ENCODE data around the gene DOK1. TPM values are rescaled to one million over a fixed set of nuclear protein-coding genes. Genes with fewer than 3 reads are reported as not detected.

The DOK1 gene
- polyA plus RNA-seq, 10 donors, result 5.3 to 8.4 (median 6.4) TPM

DNA sequence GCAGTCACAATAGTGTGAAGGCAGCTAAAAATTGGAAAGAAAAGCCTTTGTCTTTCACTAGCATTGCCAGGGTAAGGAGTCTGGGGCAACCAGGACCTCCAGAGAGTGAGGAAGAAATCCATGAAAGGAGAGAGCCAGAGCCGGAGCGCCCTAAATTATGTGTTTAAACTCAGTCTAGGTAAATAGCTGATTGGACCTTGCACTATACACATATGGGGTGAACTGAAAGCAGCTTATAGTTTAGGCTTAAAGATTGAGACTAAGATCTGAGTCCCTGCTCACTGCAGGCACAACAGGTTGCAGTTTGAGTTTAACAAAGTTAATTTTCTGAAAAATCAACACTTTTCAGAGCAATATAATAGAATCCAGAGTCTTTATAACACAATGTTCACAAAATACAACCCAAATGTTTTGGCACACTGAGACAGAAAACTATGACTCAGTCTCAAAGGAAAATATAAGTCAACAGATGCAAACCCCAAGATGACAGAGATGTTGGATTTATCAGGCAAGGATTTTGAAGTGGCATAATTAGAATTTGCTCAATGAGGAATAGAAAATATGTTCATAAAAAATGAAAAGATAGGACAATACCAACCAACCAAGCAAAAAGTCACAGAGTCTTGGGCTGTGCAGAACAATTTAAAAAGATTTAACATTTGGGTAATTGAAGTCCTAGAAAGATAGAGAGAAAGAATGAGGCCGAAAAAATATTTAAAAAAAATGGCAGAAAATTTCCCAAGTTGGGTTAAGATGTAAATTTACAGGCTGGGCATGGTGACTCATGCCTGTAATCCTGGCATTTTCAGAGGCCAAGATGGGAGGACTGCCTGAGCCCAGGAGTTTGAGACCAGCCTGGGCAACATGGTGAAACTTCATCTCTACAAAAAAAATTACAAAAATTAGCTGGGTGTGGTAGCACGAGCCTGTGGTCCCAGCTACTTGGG, 39.6 kb downstream of the DOK1 start:
- no peak for DNase-seq

DNA sequence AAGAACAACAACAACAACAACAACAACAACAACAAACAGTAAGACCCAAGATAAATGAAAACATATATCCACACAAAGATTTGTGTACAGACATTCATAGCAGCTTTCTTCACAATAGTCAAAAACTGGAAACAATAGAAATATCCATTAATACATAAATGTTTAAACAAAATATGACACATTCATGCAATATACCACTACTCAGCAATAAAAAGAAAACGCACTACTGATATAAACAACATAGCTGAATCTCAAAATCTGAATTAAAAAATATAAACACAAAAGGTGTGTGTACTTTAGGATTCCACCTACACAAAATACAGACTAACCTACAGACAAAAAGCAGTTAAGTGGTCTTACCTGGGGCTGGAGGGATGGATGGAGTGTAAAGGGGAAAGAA, 42.1 kb downstream of the DOK1 start:
- DNase-seq, result no peak

DNA sequence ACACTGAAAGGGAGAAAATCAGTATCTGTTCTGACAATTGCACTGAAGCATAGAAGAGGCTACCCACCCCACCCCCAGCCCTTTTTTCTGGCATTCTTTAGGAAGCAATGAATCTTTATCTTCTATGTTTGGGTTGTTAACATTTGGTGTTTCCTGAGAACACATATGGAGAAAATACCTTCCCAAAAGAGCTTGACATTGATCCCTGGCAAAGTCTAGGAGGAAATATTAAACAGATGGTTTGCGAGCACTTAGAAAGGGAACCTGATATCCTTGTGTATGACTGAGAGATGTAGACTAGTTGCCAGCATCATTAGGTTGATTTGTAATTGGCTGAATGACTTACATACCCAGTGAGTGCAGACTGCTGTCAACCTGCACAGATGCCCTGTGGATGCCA, 42.9 kb downstream of the DOK1 start:
- peak in 1 of 3 donors; percentile 52 for DNase-seq

DNA sequence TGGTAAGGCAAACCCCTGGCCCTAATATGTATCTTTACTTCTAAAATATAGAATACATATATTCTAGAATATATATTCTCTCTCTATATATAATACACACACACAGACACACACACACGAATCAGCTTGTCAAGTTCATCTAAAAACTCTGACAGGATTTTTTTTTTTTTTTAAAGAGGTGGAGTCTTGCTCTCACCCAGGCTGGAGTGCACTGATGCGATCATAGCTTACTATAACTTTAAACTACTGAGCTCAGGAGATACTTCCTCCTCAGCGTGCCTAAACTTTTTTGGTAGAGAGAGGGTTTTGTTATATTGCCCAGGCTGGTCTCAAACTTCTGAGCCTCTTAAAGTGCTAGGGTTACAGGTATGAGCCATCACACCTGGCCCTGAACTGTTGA, 45.2 kb downstream of the DOK1 start:
- no peak for DNase-seq

- no peak for DNase-seq
Observed at GRCh38 chr2:74602586-74603281, 48.2 kb downstream of the DOK1 start.

- no peak for DNase-seq
Observed at GRCh38 chr2:74603282-74604000, 48.9 kb downstream of the DOK1 start.

- DNase-seq, result no peak
Observed at GRCh38 chr2:74606927-74607326, 52.4 kb downstream of the DOK1 start.

Other genes with a start within 250 kb of the DOK1 start
- gene SLC4A5, start 211.3 kb upstream of the DOK1 start, polyA plus RNA-seq (ENCODE audit: insufficient read length in 10 of 10), result 1 to 10 TPM; 1.4 to 3.9 (median 2.2) TPM
- 100 to 1,000 TPM in 4 of 10 donors, 10 to 100 TPM in 6; 84.0 to 108 (median 97.6) TPM for gene DCTN1, start 174.4 kb upstream of the DOK1 start, polyA plus RNA-seq (ENCODE audit: insufficient read length in 10 of 10)
- 1 to 10 TPM; 1.7 to 3.2 (median 2.4) TPM for gene C2orf81, start 133.1 kb upstream of the DOK1 start, polyA plus RNA-seq (ENCODE audit: insufficient read length in 10 of 10)
- 10 to 100 TPM in 5 of 10 donors, 1 to 10 TPM in 5; 7.8 to 17.2 (median 9.9) TPM for gene WDR54, start 133.0 kb upstream of the DOK1 start, polyA plus RNA-seq (ENCODE audit: insufficient read length in 10 of 10)
- gene RTKN, start 112.8 kb upstream of the DOK1 start, polyA plus RNA-seq (ENCODE audit: insufficient read length in 10 of 10), result 10 to 100 TPM; 35.1 to 64.2 (median 43.2) TPM
- 10 to 100 TPM; 15.4 to 24.6 (median 18.0) TPM for gene INO80B, start 99.6 kb upstream of the DOK1 start, polyA plus RNA-seq (ENCODE audit: insufficient read length in 10 of 10)
- 10 to 100 TPM; 46.2 to 59.2 (median 53.5) TPM for gene WBP1, start 96.3 kb upstream of the DOK1 start, polyA plus RNA-seq (ENCODE audit: insufficient read length in 10 of 10)
- 10 to 100 TPM; 22.2 to 40.7 (median 32.6) TPM for gene MOGS, start 89.3 kb upstream of the DOK1 start, polyA plus RNA-seq (ENCODE audit: insufficient read length in 10 of 10)
- 10 to 100 TPM; 33.2 to 83.6 (median 56.9) TPM for gene MRPL53, start 82.0 kb upstream of the DOK1 start, polyA plus RNA-seq (ENCODE audit: insufficient read length in 10 of 10)
- 10 to 100 TPM in 3 of 10 donors, 1 to 10 TPM in 7; 4.8 to 11.4 (median 7.1) TPM for gene CCDC142, start 71.7 kb upstream of the DOK1 start, polyA plus RNA-seq (ENCODE audit: insufficient read length in 10 of 10)
- gene TTC31, start 71.6 kb upstream of the DOK1 start, polyA plus RNA-seq (ENCODE audit: insufficient read length in 10 of 10), result 10 to 100 TPM; 15.1 to 21.6 (median 18.0) TPM
- 1 to 10 TPM in 5 of 10 donors, under 1 TPM in 5; 0.52 to 1.6 (median 0.94) TPM for gene LBX2, start 55.1 kb upstream of the DOK1 start, polyA plus RNA-seq (ENCODE audit: insufficient read length in 10 of 10)
- 10 to 100 TPM; 10.3 to 16.0 (median 12.5) TPM for gene PCGF1, start 47.0 kb upstream of the DOK1 start, polyA plus RNA-seq (ENCODE audit: insufficient read length in 10 of 10)
- under 1 TPM in 2 of 10 donors, not detected in 8; 0.08 to 0.14 TPM for gene TLX2, start 40.3 kb upstream of the DOK1 start, polyA plus RNA-seq (ENCODE audit: insufficient read length in 10 of 10)
- gene DQX1, start 28.5 kb upstream of the DOK1 start, polyA plus RNA-seq (ENCODE audit: insufficient read length in 10 of 10), result under 1 TPM in 5 of 10 donors, not detected in 5; 0.13 to 0.33 (median 0.16) TPM
- gene AUP1, start 25.0 kb upstream of the DOK1 start, polyA plus RNA-seq (ENCODE audit: insufficient read length in 10 of 10), result 10 to 100 TPM; 52.6 to 85.2 (median 63.4) TPM
- 10 to 100 TPM; 22.5 to 32.7 (median 26.9) TPM for gene HTRA2, start 24.8 kb upstream of the DOK1 start, polyA plus RNA-seq (ENCODE audit: insufficient read length in 10 of 10)
- 1 to 10 TPM; 6.4 to 9.8 (median 7.6) TPM for gene LOXL3, start 778 bp upstream of the DOK1 start, polyA plus RNA-seq (ENCODE audit: insufficient read length in 10 of 10)
- gene M1AP, start 93.6 kb downstream of the DOK1 start, polyA plus RNA-seq (ENCODE audit: insufficient read length in 10 of 10), result under 1 TPM; 0.21 to 0.51 (median 0.28) TPM
- gene SEMA4F, start 99.5 kb downstream of the DOK1 start, polyA plus RNA-seq (ENCODE audit: insufficient read length in 10 of 10), result 1 to 10 TPM; 2.4 to 5.6 (median 3.1) TPM